HG03520 (cell line): ENCODE results near the gene DNM1.
"Not testable (repeated sequence)": the region's sequence is repeated elsewhere in the genome, so short reads cannot be mapped to it uniquely, and the experiment has no call there.

Experiments used
- ATAC-seq: cut with Tn5 transposase; IDR thresholded peaks from one replicate; pipeline ENCODE4 v1.9.1; 2021; ENCODE audit warnings: mild to moderate bottlenecking, moderate library complexity; ENCODE audit not compliant: unreplicated experiment

The DNM1 gene

DNA sequence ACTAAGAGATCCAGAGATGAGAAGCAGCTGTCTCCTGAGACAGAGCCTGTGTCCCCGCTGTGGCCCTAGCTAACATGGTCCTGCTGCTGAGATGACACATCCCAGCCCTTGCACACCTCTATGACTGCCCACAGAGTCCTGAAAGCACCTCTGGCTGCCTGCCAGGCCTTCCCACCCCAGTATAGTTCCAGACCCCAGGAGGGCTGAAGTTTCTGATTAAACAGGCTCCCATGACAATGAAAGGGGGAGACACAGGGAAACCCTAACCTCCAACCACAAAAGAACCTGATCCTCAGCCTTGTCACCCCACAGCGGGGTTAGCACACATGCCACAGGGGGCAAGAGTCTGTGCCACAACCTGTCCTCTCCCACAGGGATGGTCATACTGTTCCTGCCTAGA, 27.5 kb upstream of the DNM1 start:
- no peak for ATAC-seq

DNA sequence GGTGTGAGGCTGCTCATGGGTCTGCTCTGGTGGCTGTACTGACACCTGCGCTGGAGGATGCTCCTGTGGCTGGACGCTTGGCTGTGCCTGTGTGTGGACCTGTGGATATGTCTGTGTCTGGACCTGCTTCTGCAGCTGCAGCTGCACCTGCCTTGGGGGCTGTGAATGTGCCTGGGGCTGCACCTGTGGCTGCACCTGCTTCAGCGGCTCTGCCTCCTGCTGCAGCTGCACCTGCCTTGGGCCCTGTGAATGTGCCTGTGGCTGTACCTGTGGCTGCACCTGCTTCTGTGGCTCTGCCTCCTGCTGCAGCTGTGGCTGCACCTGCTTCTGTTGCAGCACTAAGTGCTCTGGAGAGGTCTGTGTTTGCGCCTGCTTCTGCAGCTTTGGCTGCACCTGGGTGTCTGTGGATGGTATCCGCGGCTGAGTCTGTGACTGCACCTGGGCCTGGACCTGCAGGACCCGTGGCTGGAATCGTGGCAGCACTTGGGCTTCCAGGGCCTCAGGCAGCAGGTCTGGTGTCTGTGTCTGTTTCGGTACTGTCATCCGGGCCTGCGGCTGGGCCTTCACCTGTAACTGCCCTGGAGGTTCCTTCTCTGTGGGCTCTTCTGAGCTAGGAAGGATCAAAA, 24.3 kb upstream of the DNM1 start:
- ATAC-seq: no peak

DNA sequence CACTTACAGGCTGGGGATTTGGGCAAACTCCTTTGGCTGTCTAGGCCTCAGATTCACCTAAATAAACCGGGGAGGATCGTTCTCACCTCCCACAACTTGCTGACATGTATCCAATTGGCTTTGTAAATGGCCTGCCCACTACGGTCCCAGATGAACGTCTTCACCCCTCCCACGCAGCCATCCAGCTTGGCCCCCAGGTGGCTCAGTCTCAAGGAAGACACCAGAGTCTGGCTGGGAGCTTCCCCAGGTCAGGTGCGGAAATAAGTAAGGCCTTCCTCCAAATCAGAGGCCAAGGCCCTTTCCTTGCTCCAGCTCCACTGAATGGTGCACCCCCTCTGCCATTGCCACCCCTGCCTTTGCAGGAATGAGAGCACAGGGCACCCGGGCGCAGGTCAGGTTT, 23.2 kb upstream of the DNM1 start:
- ATAC-seq: no peak

DNA sequence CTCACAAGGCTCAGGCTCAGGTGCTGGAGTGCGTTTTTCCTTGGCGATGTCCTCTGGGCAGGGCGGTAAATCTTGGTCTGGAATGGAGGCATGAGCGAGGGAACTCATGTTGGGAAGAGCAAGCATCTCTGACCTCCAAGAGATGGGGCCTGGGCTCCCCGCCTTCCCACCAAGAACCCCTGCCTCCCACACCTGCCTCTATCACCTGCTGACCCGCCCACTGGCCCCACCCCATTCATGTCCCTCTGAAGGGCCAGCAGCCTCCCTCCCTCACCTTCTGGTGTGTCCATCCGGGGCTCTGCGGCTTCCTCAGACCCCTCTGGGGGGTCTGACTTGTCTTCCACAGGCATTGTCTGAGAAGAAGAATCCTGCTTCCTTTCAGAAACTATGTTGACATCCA, 22.7 kb upstream of the DNM1 start:
- ATAC-seq: no peak

DNA sequence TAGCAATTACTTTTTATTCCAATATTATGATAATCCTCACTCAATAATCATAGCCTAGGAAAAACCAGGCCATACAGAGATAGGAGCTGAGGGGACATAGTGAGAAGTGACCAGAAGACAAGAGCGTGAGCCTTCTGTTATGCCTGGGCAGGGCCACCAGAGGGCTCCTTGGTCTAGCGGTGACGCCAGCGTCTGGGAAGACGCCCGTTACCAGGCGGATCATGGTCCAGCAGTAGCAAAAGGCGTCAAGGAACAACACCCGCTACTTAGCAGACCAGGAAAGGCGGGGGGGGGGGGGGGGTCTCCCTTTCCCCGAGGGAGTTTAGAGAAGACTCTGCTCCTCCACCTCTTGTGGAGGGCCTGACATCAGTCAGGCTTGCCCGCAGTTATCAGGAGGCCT, 21.7 kb upstream of the DNM1 start:
- not testable (repeated sequence) for ATAC-seq

DNA sequence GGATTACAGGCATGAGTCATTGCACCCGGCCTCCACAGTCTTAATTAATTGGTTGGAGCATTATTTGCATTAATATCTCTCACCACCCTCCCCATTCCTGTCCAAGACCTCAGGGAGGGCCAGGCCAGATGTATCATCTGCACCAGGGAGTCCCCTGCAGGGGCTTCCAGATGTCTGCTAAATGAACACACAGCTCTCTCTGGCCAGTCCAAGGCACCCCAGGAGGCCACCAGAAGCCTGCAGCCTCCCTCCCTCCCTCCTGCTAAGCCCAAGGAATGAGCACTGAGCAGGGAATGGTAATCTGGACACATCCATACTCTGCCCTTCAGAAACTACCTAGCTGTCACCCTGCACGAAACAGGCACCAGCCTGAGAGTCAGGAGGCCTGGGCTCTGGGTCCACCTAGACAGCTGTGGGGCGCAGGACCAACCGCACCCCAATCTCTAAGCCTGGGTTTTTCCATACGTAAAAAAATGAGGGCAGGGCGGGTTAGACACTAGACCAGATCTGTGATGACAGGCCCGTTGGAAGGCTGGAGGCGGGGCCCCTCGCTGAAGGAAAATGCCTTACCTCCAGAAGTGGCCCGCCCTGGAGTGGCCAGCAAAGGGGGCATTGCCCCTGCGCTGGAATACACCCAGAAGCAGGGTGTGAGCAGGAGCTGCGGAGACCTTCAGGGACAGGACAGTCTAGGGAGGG, 20.1 kb upstream of the DNM1 start:
- ATAC-seq: no peak

DNA sequence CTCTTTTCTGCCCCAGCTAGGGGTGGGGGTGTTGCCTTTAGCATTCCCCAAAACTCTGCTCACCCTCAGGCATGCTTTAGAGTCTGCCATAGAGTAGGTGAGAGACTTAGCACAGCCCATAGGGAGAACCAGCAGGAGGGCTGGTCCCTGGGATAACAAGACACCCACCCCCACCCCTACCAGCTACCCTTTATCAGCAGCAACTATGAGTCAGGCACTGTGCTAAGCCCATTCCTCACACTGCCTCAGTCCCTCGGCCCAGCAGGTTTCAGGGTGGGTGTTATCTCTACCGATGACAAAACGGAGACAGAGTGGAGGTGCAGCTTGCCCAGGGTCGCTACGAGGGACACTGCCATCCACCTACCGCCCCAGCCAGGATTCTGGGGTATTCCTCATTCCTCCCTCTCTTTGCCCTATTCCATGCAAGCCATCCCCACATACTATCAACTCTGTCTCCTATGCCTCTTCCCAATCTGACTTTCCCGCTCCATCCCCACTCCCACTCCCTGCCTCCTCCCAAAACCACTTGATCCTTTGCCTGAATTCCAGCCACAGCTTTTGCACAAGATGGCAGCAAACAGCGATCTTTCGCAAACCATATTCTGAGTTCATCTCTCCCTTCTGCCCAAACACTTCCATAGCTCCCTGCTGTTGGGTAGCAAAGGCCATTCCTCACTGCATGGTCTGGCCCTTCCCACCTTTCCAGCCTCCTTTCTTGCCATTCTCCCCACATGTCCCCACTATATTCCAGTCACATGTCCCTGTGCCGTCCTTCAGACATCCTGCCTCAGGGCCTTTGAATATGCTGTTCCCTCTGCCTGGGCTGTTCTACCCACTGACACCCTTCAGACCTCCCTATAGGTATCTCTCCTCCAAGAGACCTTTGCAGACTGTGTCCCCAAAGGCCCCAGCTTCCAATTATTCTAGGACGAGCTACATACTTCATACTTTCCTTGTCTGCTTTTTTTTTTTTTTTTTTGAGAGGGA, 16.9 kb upstream of the DNM1 start:
- no peak for ATAC-seq

DNA sequence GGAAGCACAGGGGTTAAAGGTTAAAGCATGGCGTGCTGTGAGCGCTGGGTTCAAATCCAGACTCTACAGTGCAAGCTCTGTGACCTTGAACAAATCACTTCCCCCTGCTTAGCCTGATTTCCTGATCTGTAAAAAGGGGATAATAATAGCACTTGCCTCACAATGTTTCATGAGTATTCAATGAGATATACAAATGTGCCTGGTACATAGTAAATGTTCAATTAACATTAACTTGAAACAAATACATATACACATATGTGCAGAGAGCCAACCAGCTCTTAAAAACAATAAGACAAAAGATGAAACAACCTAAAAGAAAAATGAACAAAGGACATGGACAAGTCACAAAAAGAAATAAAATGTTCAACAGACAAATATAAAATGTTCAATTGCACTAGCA, 15.8 kb upstream of the DNM1 start:
- no peak for ATAC-seq

DNA sequence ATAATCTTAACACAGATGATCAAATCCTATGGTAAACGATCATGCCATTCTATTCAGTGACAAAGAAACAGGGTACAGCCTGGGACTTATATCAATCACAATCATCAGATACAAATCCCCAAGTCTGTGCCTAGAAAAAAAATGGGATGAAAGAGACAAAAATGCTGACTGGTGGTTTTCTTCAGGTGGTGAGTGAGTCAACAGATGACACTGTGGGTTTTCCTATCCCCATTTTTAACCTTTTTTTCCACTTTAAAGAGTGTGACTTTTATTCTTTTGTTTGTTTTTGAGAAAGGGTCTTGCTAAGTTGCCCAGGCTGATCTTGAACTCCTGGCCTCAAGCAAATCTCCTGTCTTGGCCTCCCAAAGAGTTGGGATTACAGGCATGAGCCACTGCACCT, 15.0 kb upstream of the DNM1 start:
- ATAC-seq: no peak

DNA sequence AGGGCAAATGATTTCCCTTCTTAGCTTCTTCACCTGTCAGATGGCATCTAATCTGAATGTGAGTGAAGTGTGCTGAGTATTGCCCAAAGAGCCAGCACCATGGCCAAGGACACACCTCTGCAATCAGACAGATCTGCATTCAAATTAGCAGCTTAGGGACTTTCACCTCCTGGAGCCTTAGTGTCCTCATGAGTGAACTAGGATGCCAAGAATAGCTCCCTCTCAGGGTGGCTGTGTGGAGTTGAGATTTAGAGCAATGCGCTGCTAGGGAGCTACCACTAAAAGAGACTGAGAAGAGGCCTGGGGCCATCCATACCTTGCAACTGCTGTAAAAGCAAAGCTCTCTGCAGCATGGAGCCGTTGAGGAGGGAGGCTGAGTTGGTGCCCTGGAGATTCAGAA, 13.2 kb upstream of the DNM1 start:
- no peak for ATAC-seq

DNA sequence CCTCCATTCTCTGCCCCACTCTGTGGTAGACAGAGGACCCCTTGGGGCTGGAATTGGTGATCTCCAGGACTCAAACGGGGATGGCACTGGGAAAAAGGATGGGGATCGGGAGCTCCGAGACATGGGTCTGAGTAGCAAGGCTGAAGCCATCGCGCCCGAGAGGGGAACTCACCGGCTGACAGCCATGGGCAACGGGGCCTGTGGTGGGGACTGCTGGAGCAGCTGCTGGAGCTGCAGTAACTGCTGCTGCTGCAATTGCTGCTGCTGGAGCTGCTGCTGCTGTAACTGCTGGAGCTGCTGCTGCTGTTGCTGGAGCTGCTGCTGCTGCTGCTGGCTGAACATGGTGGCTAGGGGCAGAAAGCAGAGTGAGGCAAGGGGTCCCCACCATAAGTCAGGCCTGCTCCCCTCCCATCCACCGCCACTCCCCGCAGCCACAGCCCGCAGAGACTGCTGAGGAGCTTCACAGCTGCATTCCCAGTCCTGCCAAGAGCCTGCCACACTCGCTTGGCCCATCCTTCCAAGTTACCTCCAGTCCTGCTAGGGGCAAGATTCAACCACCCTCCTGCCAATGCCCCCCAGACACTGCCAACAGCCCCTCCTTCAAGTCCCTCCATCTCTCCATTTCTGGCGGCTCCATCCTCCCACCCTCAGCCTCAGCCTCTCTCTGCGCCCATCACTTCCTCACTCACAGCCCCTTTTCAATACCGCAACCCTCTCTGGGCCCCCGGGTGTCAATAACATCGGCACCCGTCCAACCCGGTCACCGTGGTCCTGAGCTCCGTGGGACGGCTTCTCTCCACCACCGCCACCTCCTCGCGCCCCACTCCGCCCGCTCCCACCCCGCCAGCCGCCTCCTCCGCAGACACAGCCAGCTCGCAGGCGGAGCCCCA, 12.4 kb upstream of the DNM1 start:
- no peak for ATAC-seq

DNA sequence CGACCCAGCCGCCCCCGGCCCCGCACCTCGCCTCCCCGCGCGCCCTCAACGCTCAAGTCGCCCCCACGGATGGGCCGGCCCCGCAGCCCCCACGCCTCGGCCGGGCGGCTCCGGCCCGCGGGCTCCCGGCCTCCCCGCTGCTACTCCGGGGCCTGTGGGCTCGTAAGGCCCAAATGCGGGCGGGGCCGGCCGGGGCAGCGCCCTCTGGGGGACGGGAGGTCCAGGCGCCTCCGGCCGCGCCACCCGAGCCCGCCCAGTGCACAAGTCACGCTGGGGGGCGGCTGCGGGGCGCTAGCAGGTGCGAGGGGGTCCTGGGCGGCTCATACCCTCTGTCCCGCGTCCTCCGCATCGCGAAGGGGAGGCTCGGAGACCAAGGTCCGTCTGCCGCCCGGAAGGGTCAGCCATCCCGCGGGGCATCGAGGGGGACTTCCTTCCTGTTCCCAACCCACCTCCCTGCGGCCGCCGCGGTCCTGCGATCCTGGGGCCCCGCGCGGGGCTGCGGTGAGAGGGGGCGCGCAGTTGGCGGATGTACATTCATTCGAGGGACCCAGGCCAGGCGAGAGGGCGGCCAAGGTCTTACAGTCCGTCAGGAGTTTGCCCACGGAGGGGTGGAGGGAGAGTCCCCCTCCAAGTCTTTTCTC, 11.7 kb upstream of the DNM1 start, which contains the start of gene CIZ1:
TSS of gene CIZ1 (minus strand) at position 167 of the 641 bp plus-strand sequence. CDS start 715 bp downstream, outside the sequence.
- peak; percentile 76 for ATAC-seq

DNA sequence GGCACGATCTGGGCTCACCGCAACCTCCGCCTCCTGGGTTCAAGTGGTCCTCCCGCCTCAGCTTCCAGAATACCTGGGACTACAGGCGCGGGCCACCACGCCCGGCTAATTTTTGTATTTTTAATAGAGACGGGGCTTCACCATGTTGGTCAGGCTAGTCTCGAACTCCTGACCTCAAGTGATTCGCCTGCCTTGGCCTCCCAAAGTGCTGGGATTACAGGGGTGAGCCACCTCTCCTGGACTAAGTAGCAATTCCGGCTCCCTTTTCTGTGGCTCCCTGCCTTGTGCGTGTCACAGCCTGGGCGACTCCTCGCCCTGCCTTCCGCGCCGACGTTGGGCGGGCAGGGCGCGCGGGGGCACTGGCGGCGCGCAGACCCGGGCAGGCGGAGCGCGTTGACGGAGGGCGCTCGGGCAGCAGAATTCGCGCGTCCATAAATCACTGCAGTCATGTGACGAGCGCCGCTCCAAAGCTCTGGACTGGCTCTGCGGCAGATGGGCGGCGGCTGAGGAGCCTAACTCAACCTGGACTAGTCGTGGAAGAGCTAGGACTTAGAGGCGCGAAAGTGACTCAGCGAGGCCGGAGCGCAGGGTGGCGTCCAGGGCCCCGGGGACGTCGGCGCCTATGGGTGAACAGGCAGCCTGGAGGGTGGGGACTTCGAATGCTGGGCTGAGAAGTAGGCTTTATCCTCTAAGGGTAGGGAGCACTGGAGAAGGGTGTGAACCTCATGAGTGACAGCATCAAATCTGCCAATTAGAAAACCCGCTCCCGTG, 10.4 kb upstream of the DNM1 start:
- no peak for ATAC-seq

DNA sequence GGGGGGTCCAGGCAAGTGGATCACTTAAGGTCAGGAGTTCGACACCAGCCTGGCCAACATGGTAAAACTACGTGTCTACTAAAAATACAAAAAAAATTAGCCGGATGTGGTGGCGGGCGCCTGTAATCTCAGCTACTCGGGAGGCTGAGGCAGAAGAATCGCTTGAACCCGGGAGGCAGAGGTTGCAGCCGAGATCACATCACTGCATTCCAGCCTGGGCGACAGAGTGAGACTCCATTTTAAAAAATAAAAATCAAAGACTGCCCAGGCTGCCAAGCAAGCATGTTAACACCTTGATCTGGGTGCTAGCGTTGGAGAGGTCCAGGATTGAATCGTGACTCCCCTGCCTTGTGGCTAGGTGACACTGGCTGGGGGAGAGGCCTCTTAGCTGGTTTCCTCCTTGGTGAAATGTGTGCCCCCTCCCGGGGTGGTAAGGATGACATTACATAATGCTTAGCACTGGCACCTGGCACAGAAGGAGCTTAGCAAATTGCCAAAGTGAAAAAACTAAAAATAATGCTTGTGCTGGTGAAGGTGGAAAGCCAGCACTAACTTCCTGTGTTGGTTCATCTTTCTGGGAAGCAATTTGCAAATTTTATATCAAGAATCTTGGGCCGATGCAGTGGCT, 9.6 kb upstream of the DNM1 start:
- ATAC-seq: no peak

DNA sequence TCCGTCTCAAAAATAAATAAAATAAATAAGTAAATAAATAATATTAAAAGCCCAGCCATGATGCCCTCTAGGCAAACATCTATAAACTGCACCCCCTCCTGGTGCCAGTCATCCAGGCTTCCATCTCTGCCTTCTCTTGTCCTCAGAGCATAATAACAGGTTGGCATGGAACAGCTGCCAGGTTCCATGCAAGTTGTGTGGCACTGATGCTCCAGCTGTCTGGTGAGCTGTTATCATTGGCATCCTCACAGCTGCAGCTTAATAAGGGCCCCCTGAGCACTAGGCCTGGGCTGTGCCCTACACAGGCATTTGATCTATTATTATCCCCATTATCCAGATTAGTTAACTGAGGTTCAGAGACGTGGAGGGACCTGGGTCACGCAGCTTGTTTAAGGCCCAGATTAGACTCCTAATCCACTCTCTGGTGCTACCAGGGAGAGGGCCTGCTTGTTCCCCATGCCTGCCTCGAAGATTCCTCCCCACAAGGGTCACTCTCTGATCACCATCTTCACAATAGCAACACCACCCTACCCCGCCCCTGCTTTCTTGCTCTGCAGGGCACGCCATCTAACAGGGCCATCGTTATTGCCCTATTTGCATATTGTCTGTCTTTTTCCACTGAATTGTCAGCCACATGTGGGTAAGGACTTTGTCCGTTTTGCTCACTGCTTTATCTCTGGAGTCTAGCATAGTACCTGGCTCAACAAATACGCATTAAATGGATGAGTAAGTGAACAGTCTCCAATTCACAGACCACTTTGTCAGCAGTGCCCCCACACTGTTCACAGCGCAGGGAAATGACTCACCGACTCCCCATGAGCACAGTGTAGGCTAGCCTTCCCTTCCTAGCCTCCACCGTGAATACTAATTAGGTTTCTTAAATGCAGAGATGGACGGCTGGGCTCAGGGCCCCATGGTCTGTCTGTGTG, 1.5 kb upstream of the DNM1 start:
- ATAC-seq: no peak

DNA sequence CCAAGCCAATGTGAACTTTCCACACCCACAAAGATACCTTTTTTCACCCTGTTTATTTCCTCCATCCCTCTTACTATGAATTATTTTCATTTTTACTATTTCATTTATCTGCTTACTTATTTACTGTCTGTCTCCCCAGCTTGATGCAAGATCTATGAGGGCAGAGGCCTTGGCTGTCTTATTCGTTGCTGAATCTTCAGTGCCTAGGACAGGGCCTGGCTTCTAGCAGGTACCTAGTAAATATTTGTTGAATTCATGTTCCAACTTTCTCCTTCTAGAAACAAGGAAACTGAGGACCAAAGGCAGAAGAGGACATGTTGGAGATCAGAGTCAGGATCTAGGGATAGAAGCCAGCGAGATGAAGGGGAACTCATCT, 543 bp upstream of the DNM1 start:
- ATAC-seq: no peak

DNA sequence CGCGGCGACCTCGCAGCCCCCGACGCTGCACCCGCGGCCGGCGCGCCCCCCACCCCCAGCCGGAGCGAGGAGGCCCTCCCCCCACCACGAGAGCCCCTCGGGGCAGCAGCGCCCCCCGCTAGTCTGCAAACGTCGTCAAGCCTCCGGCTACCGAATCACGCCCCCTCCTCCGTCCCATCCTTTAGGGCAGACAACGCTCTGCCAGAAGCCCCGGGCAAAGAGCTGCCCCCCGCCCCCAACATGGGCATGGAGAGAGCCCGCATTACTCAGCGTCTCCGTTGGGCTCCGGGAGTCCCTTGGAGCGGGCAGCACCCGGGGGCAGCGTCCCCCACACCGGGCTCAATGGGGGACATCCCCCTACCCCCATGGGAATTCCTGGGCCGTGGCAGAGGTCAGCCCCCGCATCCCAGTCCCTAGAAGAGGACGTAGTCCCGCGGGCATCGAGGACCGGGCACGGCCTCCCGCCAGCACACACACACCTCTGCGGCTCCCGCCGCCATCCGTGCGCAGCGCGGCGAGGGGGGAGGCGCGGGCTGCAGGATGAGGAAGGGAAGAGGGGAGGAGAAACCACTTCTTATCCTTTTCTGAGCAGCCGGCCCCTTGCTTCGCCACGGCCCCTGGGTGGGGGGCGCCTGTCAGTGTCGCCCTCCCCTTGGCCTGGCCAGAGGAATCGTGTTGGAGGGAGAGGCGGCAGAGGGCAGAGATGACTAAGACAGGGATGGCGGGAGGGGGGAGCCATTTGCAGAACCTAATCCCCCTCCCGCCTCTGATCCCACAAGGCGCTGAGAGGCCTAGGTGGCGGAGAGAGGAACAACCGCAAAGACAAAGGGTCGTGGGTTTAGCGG, 750 bp downstream of the DNM1 start:
- ATAC-seq: no peak
